GM13976 (cell line): Measurements from ENCODE around the gene DNAJC15.

Source experiments
- DNase-seq: peaks from one replicate; pipeline ENCODE4 v3.0.0; 2012; ENCODE audit warnings: low spot score
- CTCF ChIP-seq: IDR thresholded peaks from 2 replicates; pipeline ENCODE4 v1.5.1; 2012; ENCODE audit warnings: borderline replicate concordance, mild to moderate bottlenecking; ENCODE audit not compliant: insufficient read depth; ENCODE audit errors: extremely low read depth, missing control alignments, control extremely low read depth
- in situ Hi-C: fragments of 300-500 bp; cut with MboI; formaldehyde crosslinking; loops from one replicate; pipeline ENCODE4 v1.12.0; 2022; ENCODE audit warnings: low sequenced_read_pairs, mixed read lengths, inconsistent platforms; ENCODE audit not compliant: unreplicated experiment

DNAJC15 gene

GRCh38 chr13:43088093-43088511 is 64.7 kb downstream of the DNAJC15 start:
- in situ Hi-C loops, result no loop called here
- no peak for TF ChIP-seq CTCF

GRCh38 chr13:43089912-43090498 is 66.6 kb downstream of the DNAJC15 start:
- TF ChIP-seq CTCF, result no peak
- no peak for DNase-seq
- in situ Hi-C loops, result no loop called here

More at GRCh38 chr13:43088093-43088511, 64.7 kb downstream of the DNAJC15 start:
- DNase-seq, result no peak

DNA sequence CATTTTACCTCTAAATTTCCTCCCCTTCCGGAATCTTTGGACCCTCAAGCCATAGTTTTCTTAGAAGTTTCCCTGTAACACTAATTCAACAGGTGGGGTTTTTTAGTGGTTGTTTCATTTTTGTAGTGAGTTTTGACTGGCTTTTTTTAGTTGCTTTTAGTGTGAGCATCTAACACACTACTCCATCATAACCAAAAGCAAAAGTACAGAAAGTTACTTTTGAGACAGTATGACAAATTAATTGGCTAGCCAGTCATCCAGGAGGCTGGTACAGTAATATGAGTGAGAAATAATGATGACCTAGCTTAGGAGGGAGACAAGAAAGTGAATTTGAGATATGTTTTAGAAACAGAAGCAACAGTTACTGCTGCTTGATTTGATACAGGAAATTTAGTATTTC is 71.5 kb downstream of the DNAJC15 start:
- DNase-seq, result no peak
- TF ChIP-seq CTCF, result no peak
- in situ Hi-C loops, result no loop called here

DNA sequence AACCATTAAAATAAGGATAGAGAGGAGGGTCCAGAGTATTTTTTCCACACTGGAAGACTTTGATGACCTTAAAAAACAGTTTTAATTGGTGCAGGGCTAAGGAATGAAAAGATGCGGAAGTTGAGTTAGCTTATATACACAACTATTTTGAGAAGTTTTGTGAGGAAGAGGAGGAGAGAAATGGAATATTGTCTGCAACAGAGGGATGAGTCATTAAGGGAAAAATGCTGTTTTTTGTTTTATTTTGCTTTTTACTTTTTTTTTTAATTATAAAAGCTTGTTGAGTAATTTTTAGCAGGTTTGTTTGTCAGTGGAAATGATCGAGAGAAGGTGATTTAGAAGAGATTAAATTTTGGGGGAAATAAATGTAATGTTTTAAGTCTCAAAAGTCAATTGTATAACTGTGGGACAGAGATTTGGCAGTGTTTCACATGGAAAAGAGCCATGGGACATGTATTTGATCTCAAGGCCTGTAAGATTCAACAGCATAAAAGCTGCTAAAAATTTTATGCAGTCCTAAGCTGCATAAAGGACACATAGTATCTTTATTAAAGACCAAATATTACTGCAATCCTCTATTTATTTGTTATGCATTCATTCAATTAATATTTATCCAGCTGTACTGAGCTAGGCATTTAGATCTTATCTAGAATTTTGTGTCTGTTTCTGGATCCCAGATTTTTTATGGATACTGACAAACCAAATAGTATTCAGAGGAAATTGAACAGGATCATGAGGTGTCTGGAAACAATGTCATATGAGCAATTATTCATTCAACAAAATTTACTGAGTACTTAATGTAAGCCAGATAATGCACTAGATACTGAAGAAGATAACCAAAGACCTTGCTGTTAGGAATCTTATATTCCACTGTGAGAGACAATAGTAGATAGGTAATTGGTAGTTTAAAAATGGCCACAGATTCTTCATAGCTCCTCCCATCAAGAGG is 72.7 kb downstream of the DNAJC15 start:
- DNase-seq, result no peak
- no peak for TF ChIP-seq CTCF
- in situ Hi-C loops, result no loop called here

GRCh38 chr13:43100667-43101066 is 77.3 kb downstream of the DNAJC15 start:
- DNase-seq, result no peak
- TF ChIP-seq CTCF, result no peak
- in situ Hi-C loops, result no loop called here

DNA sequence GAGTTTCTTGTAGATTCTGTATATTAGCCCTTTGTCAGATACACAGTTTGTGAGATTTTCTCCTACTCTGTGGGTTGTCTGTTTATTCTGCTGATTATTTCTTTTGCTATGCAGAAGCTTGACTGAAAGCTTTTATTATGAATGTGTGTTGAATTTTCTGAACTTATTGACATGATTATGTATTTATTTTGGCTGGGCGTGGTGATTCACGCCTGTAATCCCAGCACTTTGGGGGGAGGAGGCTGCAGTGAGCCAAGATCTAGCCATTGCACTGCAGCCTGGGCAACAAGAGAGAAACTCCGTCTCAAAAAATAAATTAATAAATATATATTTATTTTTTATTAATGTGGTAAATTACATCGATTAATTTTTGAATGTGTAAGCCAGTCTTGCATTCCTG is 78.9 kb downstream of the DNAJC15 start:
- no peak for TF ChIP-seq CTCF
- in situ Hi-C loops, result no loop called here
- DNase-seq, result no peak
